Measurements from ENCODE around the gene BICD2.

BICD2 gene

GRCh38 chr9:92747459-92748232 is 17.0 kb downstream of the BICD2 start:
- no peak for DNase-seq (ENCODE audit: low read depth)

GRCh38 chr9:92746567-92747458 is 17.8 kb downstream of the BICD2 start:
- no peak for DNase-seq (ENCODE audit: low read depth)

- no peak for DNase-seq (ENCODE audit: low read depth)
Observed at GRCh38 chr9:92745881-92746280, 18.8 kb downstream of the BICD2 start.

- DNase-seq (ENCODE audit: low read depth) = no peak
Observed at GRCh38 chr9:92745331-92745730, 19.3 kb downstream of the BICD2 start.

- DNase-seq (ENCODE audit: low read depth) = no peak
Observed at GRCh38 chr9:92740969-92741368, 23.7 kb downstream of the BICD2 start.

GRCh38 chr9:92740446-92740961 is 24.1 kb downstream of the BICD2 start:
- DNase-seq (ENCODE audit: low read depth) = no peak

- no peak for DNase-seq (ENCODE audit: low read depth)
Observed at GRCh38 chr9:92740009-92740408, 24.6 kb downstream of the BICD2 start.

- no peak for DNase-seq (ENCODE audit: low read depth)
Observed at GRCh38 chr9:92739346-92739970, 25.2 kb downstream of the BICD2 start.

GRCh38 chr9:92738661-92739081 is 26.0 kb downstream of the BICD2 start:
- DNase-seq (ENCODE audit: low read depth) = no peak

GRCh38 chr9:92737611-92738299 is 26.9 kb downstream of the BICD2 start:
- no peak for DNase-seq (ENCODE audit: low read depth)

GRCh38 chr9:92737216-92737606 is 27.4 kb downstream of the BICD2 start:
- DNase-seq (ENCODE audit: low read depth) = no peak

- no peak for DNase-seq (ENCODE audit: low read depth)
Observed at GRCh38 chr9:92736563-92737215, 27.9 kb downstream of the BICD2 start.

- no peak for DNase-seq (ENCODE audit: low read depth)
Observed at GRCh38 chr9:92735636-92736562, 28.7 kb downstream of the BICD2 start.

- DNase-seq (ENCODE audit: low read depth) = no peak
Observed at GRCh38 chr9:92734931-92735635, 29.6 kb downstream of the BICD2 start.

- no peak for DNase-seq (ENCODE audit: low read depth)
Observed at GRCh38 chr9:92730897-92731296, 33.7 kb downstream of the BICD2 start.

- DNase-seq (ENCODE audit: low read depth) = no peak
Observed at GRCh38 chr9:92729735-92730155, 34.9 kb downstream of the BICD2 start.

GRCh38 chr9:92728831-92729734 is 35.5 kb downstream of the BICD2 start:
- DNase-seq (ENCODE audit: low read depth) = no peak

All from stimulated activated CD8-positive, alpha-beta memory T cell treated with anti-CD3 and anti-CD28 coated beads, Interleukin-7, amount 100 ng/mL, for 24 hours (primary cell).